Activated T-cell treated with anti-CD3 and anti-CD28 coated beads, Interleukin-2, amount 50 U/mL, for 4 hours (primary cell): Measurements from ENCODE around the gene BCCIP. TPM values are rescaled to one million over a fixed set of nuclear protein-coding genes. Genes with fewer than 3 reads are reported as not detected.

ENCODE experiments used
- ATAC-seq, 2 donors: fragments of 200-7000 bp; cut with Tn5 transposase; one replicate each; pipeline ENCODE4 v1.10.0; 2021
- DNase-seq: peaks from one replicate; pipeline ENCODE4 v3.0.0-alpha.2; 2020
- H3K27me3 Mint-ChIP-seq: one replicate; pipeline ENCODE4 v1.8.0; 2021; ENCODE audit warnings: low read depth, mixed read lengths
- H3K36me3 Mint-ChIP-seq: one replicate; pipeline ENCODE4 v1.8.0; 2022; ENCODE audit warnings: mixed read lengths; ENCODE audit not compliant: insufficient read depth
- H3K4me1 Mint-ChIP-seq: one replicate; pipeline ENCODE4 v1.8.0; 2021; ENCODE audit warnings: low read depth, mixed read lengths
- H3K4me3 Mint-ChIP-seq: one replicate; pipeline ENCODE4 v1.8.0; 2021; ENCODE audit warnings: mild to moderate bottlenecking, moderate library complexity, mixed read lengths
- H3K9me3 Mint-ChIP-seq: one replicate; pipeline ENCODE4 v1.8.0; 2021; ENCODE audit warnings: mixed read lengths
- total RNA-seq, 3 donors: library from RNA; stranded (reverse); gene quantifications; one replicate each; pipeline ENCODE4 v1.2.1, GENCODE V29; 2021

Gene BCCIP
- 100 to 1,000 TPM; 159 to 175 (median 166) TPM for total RNA-seq

DNA sequence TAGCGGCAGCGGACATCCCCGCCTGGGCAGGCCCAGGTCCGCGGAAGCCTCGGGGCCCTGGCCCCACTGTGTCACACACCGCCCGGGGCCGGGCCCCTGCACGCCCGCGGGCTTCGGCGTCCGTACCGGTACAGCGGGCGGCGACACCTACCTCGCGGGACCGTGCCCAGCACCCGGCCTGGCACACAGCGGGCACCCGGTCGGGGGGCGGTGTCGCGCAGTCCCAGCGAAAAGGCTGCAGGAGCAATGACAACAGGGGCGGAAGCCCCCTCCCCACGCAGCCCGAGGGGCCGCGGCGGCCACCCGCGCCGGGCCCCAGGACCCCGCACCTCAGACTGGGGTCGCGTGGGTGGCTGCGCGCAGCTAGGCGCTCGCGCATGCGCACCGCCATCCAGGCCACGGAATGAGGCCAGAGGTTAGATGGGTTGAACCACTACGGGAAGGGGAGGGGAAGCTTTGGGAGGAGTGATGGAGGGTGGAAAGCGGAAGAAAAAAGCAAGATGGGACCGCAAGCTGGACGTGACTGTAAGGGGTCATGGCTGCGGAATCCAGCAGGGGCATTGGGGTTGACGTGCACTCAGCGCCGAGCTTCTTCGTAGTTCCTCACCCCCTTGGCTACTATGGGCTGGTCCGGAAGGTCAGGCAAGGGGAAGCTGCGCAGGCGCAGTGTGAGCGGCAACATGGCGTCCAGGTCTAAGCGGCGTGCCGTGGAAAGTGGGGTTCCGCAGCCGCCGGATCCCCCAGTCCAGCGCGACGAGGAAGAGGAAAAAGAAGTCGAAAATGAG lies at the start of gene BCCIP, which contains the start of gene UROS:
TSS of gene BCCIP (plus strand) at position 669 of the 785 bp plus-strand sequence. CDS start at position 681, 12 bp downstream.
TSS of gene UROS (minus strand) at position 381 of the 785 bp plus-strand sequence. CDS start 6,759 bp downstream, outside the sequence.
- ATAC-seq (peak; percentile 85 to 87), DNase-seq (peak; percentile 87)
- H3K9me3 Mint-ChIP-seq, result no peaks in the 10 kb centered on the region
- H3K36me3 Mint-ChIP-seq, result peaks cover 13% of the 10 kb centered on the region
- peaks cover 22% of the 10 kb centered on the region for H3K4me1 Mint-ChIP-seq
- no peaks in the 10 kb centered on the region for H3K27me3 Mint-ChIP-seq
- H3K4me3 Mint-ChIP-seq, result peak within 1 kb of the TSS; percentile 79

DNA sequence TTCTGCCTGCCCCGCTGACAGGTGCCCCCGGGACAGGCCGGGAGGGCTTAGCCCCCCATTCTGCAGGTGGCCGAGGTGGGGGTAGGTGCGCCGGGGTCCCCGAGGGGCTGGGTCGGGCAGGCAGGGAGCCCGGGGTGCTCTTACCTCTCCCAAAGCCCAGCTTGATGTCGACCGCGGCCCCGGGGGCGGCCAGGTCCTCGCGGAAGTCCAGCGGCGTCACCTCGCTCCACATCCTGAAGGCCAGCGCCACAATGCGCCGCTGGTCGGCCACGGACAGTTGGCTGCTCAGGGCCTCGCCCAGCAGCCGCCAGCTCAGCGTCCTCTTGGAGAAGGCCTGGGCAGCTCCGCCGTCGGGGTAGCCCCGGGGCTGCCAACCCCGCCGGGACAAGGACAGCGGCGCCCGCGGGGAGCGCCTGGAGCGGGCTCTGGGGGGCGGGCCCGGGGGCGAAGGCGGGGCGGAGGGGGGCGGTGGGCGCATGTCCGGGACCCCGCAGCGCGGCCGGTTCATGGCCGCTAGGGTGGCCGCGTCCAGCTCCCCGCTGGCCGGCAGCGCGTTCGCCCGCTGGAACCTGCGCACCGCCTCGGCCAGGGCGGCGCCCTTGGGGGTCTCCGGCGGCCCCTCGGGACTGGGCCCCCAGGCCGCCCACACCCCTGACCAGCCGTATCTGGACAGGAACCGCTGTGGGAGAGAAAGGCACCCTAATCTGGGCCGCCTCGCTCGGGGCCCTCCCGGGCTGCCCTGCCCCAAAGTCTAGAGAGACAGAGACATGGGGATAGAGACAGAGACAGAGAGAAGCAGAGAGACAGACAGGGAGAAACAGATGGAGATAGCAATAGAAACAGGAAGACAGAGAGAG lies 49.4 kb upstream of the BCCIP start:
- no peaks in the 10 kb centered on the region for H3K9me3 Mint-ChIP-seq
- peaks cover 6% of the 10 kb centered on the region for H3K36me3 Mint-ChIP-seq
- H3K4me1 Mint-ChIP-seq, result no peaks in the 10 kb centered on the region
- DNase-seq (no peak), ATAC-seq (no peak)
- no peak overlapping the region for H3K4me3 Mint-ChIP-seq
- no peaks in the 10 kb centered on the region for H3K27me3 Mint-ChIP-seq

DNA sequence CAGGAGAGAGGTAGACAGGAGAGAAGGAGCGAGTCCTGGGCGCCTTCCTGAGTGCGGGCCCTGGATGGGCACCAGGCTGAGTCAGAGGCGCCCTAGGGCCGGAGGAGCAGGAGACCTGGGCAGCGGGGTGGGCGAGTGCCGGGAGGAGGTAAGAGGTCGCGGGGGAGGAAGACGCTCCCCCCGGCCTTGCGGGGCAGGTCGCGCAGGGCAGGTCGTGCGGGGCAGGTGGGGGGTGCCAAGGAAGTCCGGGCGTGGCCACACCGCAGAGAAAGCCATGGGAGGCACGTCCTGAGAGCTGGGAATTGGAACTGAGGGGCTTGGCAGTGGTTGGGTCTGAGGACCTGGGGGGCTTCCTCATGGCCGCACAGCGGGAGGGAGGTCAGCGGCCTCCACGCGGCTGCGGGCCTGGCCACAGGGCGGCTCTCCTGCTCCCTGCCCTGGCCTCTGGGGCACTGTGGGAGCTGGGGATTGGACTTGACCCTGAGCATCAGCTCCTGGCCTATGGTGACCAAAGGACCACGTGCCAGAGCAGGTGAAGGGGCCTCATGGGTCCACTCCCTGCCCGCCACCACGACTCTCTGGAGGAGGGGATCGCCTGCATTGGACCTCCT lies 48.7 kb upstream of the BCCIP start:
- H3K4me3 Mint-ChIP-seq, result no peak overlapping the region
- no peak for DNase-seq
- H3K27me3 Mint-ChIP-seq, result no peaks in the 10 kb centered on the region
- H3K36me3 Mint-ChIP-seq, result peaks cover under 1% of the 10 kb centered on the region
- ATAC-seq, result no peak
- no peaks in the 10 kb centered on the region for H3K9me3 Mint-ChIP-seq
- no peaks in the 10 kb centered on the region for H3K4me1 Mint-ChIP-seq

DNA sequence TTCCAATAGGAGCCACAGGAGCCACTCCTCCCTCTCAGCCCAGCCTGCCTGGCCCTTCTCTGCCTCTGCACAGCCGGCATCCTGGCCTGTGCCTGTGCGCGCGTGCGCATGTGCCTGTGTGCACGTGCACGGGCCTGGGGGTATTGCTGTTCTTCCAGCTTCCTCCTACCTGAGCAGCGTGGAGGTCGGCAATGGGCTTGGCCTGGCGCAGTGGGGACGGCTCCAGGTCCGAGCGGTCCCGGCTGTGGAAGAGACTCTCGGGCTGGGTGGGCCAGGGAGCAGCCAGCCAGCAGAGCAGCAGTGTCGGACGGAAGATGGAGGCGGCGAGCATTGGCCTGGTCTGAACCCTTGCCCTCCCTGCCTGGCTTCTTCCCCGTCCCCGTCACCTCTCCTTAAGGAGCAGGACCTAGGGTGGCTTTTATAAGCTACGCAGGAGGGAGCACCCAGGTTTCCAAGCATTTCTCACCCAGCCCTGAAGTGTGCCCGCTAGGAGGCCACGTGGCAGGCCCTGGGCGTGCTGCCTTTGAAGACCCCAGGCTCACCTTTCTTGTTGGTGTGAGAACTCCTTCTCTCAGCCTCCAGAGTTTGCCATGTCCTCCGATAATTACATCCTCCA lies 47.7 kb upstream of the BCCIP start, which contains the start of gene MMP21:
TSS of gene MMP21 (minus strand) at position 331 of the 616 bp plus-strand sequence. CDS start at position 331, 0 bp downstream.
- no peaks in the 10 kb centered on the region for H3K4me1 Mint-ChIP-seq
- no peak for ATAC-seq
- H3K4me3 Mint-ChIP-seq, result no peak within 1 kb of the TSS
- H3K36me3 Mint-ChIP-seq, result no peaks in the 10 kb centered on the region
- no peak for DNase-seq
- H3K9me3 Mint-ChIP-seq, result no peaks in the 10 kb centered on the region
- no peaks in the 10 kb centered on the region for H3K27me3 Mint-ChIP-seq

DNA sequence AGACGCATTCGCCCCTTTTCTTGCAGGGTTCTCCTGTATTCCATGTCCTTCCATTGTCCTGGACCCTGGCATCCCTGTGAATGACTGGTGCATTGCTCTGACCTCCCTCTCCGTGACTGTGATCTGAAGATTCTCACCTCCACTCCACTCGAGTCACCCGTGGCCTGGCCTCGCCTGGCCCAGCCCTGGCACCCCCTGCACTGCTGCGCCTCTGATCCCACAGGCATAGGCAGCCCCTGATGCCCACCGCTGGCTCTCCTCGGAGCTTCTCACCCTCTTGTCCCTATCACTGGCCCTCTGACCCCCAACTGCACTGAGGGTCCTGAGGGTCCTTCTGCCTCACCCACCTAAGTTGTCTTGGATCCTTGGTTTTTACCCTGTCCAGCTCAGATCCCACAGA lies 45.5 kb upstream of the BCCIP start:
- ATAC-seq, result no peak
- H3K4me3 Mint-ChIP-seq, result no peak overlapping the region
- H3K4me1 Mint-ChIP-seq, result no peaks in the 10 kb centered on the region
- H3K27me3 Mint-ChIP-seq, result no peaks in the 10 kb centered on the region
- H3K36me3 Mint-ChIP-seq, result no peaks in the 10 kb centered on the region
- no peaks in the 10 kb centered on the region for H3K9me3 Mint-ChIP-seq
- no peak for DNase-seq

DNA sequence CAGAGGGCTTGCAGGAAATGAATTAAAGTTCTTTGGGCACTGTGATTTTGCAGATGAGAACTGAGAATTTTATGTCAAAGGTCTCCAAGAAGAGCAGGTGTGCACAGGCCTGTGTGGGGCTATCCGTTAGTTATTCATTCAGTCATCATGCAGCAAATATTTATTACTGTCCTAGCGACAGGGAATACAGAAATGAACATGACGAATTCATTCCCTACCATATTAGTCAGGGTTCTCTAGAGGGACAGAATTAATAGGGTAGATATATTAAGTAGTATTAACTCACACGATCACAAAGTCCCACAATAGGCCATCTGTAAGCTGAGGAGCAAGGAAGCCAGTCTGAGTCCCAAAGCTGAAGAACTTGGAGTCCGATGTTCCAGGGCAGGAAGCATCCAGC lies 44.8 kb upstream of the BCCIP start:
- DNase-seq, result no peak
- Mint-ChIP-seq H3K9me3 (no peaks in the 10 kb centered on the region), H3K36me3 (no peaks in the 10 kb centered on the region), H3K4me1 (no peaks in the 10 kb centered on the region), H3K4me3 (no peak overlapping the region), H3K27me3 (no peaks in the 10 kb centered on the region)
- ATAC-seq, result no peak

DNA sequence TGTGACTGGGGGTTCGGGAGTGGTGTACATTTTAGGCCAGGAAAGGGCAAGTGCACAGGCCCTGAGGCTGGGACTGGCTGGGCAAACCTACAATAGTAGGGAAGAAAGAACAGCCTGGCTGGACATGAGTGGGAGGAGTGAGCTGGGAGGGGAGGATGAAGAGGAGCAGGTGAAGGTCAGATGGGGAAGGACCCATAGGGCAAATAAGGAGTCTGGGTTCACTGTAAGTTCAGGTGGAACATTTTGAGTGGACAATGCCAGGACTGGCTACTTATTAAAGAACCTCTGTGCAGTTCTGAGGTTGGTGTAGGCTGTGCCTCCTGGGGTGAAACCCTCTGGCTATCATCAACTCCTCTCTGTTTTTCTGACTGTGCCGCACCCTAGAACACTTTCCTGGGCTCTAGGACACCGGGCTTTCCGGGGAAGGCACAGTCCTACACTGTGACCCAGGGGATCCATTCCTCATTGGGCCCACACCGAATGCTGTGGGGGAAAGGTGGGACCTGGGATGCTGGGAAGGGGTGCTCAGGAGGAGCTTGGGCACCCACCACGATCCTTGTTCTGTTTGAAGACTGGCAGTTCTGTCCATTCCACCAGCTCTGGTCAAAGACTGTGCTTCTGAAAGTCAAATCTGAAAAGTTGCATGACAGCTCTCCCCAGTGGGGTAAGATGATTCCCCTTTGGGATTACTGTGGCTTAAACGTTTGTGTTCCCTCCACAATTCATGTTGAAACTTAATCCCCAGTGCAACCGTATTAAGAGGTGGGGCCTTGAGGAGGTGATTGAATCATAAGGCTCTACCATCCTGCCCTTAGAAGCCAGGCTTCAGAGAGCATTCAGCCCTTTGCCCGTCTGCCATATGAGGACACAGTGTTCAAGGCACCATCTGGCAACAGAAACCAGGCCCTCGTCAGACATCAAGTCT lies 43.7 kb upstream of the BCCIP start:
- Mint-ChIP-seq H3K9me3 (no peaks in the 10 kb centered on the region), H3K4me1 (no peaks in the 10 kb centered on the region), H3K4me3 (no peak overlapping the region), H3K27me3 (no peaks in the 10 kb centered on the region), H3K36me3 (no peaks in the 10 kb centered on the region)
- ATAC-seq, result no peak
- no peak for DNase-seq

DNA sequence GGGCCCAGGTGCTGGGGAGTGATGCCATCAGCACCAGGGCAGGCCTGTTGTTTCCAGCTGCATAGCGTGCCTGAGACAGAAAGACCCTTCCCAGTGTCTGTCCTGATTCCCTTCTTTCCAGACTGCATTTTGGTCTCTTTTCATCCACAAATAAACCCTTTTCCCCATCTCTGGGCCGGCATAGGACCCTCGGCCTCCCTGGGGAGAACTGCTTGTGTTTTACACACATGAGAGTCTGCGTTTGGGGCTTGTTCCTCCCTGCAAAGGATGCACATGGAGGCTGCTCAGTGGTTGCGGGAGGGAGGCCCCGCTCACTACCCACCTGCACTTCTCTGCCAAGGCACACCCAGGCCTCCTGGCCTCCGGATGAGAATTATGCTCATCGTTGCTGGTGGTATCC lies 42.0 kb upstream of the BCCIP start:
- Mint-ChIP-seq H3K36me3 (no peaks in the 10 kb centered on the region), H3K4me1 (no peaks in the 10 kb centered on the region), H3K27me3 (no peaks in the 10 kb centered on the region), H3K4me3 (no peak overlapping the region), H3K9me3 (no peaks in the 10 kb centered on the region)
- ATAC-seq (no peak), DNase-seq (no peak)

DNA sequence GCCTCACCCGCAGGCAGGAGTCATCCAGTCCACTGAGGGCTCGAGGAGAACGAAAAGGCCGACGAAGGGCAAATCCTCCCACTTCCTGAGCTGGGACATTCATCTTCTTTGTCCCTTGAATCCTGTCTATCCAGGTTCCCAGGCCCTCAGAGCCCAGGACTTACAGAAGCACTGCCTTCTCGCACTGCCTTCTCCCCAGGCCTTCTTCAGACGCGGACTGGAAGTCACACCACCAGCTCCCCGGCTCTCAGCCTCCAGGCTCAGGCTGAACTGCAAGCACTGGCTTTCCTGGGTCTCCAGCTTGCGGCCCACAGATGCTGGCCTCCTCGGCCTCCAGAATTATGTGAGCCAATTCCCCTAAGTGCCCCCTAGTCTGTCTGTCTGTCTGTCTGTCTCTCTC lies 41.3 kb upstream of the BCCIP start:
- no peak for DNase-seq
- no peaks in the 10 kb centered on the region for H3K36me3 Mint-ChIP-seq
- H3K4me1 Mint-ChIP-seq, result no peaks in the 10 kb centered on the region
- H3K4me3 Mint-ChIP-seq, result no peak overlapping the region
- ATAC-seq, result no peak
- no peaks in the 10 kb centered on the region for H3K27me3 Mint-ChIP-seq
- H3K9me3 Mint-ChIP-seq, result no peaks in the 10 kb centered on the region

DNA sequence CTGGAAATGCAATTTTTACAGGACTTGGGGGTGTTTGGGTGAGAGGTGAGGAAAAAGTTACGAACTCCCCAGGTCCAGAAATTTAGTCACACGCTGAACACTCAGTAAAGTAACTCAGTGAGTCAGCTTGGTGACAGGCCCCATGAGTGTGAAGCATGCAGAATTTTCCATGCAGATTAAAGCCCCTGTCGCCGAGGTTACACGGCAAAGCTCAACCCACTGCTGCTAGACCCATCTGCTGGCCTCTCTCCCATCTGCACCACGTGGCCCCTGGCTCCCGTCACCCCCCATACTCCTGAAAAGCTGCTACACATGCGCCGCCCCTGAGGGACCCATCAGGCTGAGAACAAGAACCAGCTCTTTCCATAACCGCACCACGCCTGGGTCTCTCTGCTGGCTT lies 40.7 kb upstream of the BCCIP start:
- Mint-ChIP-seq H3K36me3 (peaks cover 1% of the 10 kb centered on the region), H3K4me3 (no peak overlapping the region), H3K4me1 (peaks cover under 1% of the 10 kb centered on the region), H3K9me3 (no peaks in the 10 kb centered on the region), H3K27me3 (no peaks in the 10 kb centered on the region)
- no peak for ATAC-seq
- DNase-seq, result no peak

DNA sequence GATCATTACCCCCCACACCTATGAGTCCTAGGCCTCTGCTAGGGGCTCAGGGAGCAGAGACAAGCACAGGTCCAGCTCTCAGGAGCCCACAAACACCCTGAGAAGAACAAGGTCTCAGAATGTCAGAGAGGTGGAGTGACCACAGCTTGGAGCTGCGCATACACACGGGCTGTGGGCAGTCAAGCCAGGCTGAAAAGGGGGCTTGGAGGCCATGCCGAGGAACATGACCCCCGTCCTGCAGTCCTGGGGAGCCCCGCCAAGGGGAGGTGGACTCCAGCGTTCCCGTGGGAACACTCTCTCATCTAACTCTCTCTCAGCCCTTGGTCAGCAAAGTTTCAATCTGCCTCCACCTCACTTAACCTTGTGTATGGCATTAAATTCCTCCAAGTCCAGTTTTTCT lies 39.9 kb upstream of the BCCIP start:
- DNase-seq (no peak), ATAC-seq (no peak)
- Mint-ChIP-seq H3K4me1 (peaks cover 9% of the 10 kb centered on the region), H3K36me3 (peaks cover 1% of the 10 kb centered on the region), H3K9me3 (no peaks in the 10 kb centered on the region), H3K27me3 (no peaks in the 10 kb centered on the region), H3K4me3 (no peak overlapping the region)

DNA sequence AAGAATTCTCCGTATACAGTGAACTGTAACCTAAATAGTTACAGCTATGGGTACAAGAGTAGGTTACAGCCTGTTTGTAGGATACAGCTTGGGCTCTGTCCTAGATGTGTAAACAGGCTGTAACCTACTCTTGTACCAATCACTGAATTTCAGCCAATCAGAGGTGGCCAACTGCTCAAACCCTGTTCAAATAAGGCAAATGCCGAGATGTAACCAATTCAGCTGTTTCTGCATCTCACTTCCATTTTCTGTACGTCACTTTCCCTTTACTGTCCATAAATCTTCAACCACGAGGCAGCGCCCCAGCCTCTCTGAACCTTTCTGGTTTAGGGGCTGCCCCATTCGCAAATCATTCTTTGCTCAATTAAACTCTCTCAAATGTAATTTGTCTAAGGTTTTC lies 39.4 kb upstream of the BCCIP start:
- no peaks in the 10 kb centered on the region for H3K9me3 Mint-ChIP-seq
- peaks cover 13% of the 10 kb centered on the region for H3K4me1 Mint-ChIP-seq
- no peak overlapping the region for H3K4me3 Mint-ChIP-seq
- H3K27me3 Mint-ChIP-seq, result no peaks in the 10 kb centered on the region
- ATAC-seq (no peak), DNase-seq (no peak)
- peaks cover 3% of the 10 kb centered on the region for H3K36me3 Mint-ChIP-seq

DNA sequence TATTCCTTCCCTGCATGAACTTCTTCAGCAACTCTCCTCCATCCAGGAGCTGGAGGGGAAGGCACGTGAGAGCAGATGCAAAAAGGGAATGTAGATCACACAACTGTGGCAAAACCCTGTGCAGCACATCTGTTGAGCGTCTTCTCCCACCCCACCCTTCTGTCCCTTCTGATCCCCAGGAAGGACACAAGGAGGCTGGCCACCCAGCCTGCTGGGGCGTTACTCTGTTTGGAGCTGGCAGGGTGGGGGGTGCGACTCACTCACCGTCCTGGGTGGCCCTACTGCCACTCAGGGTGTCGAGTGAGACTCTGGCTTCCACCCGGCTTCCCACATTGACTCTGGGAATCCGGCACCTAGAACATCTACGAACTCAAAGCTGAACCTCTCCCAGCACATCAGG lies 37.6 kb upstream of the BCCIP start:
- H3K4me1 Mint-ChIP-seq, result peaks cover 13% of the 10 kb centered on the region
- H3K4me3 Mint-ChIP-seq, result no peak overlapping the region
- no peaks in the 10 kb centered on the region for H3K9me3 Mint-ChIP-seq
- H3K36me3 Mint-ChIP-seq, result peaks cover 7% of the 10 kb centered on the region
- ATAC-seq (no peak), DNase-seq (no peak)
- H3K27me3 Mint-ChIP-seq, result no peaks in the 10 kb centered on the region
